ENCODE measurements around the gene NRIP3. TPM values are rescaled to one million over a fixed set of nuclear protein-coding genes. Genes with fewer than 3 reads are reported as not detected.
"Not testable (repeated sequence)": the region's sequence is repeated elsewhere in the genome, so short reads cannot be mapped to it uniquely, and the experiment has no call there.

NRIP3 gene
- total RNA-seq, 4 donors from 2014 or later, result 0.66 to 1.4 (median 1.0) TPM

GRCh38 chr11:8987446-8987845 is 16.4 kb downstream of the NRIP3 start:
- Histone ChIP-seq H3K4me1 (no peaks in the 10 kb centered on the region), H3K27ac (no peak overlapping the region), H3K4me3 (no peak overlapping the region), H3K36me3 (no peaks in the 10 kb centered on the region), H3K9me3 (no peaks in the 10 kb centered on the region), H3K27me3 (no peaks in the 10 kb centered on the region)
- WGBS, 2 donors, result 79 to 95% methylated on average over 2 of the region's 2 CpGs
- no peak for DNase-seq
- TF ChIP-seq CTCF (IDR thresholded peaks at IDR 0.05), result no peak
- no peak for TF ChIP-seq POLR2A (IDR thresholded peaks at IDR 0.05)
- intact Hi-C loops (cut with DNase I), result no loop called here

DNA sequence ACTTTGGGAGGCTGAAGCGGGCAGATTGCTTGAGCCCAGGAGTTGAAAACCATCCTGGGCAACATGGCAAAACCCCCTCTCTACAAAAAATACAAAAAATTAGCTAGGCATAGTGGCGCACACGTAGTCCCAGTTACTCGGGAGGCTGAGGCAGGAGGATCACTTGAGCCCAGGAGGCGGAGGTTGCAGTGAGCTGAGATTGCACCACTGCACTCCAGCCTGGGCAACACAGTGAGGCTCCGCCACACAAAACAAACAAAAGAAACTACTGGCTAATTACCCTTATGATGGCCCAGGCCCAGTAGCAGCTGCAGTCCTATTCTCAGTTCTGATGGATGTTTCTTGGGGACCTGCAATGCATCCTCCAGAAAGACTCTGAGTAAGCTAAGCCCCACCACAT is 17.0 kb downstream of the NRIP3 start:
- intact Hi-C loops (cut with DNase I); H3K4me1 ChIP-seq; H3K27me3 ChIP-seq; H3K4me3 ChIP-seq; H3K36me3 ChIP-seq; DNase-seq; H3K9me3 ChIP-seq; H3K27ac ChIP-seq: not testable (repeated sequence)
- 90 to 93% methylated on average over 6 of the region's 6 CpGs for WGBS, 2 donors

- Histone ChIP-seq H3K27me3 (no peaks in the 10 kb centered on the region), H3K9me3 (no peaks in the 10 kb centered on the region), H3K4me3 (no peak overlapping the region), H3K4me1 (no peaks in the 10 kb centered on the region), H3K36me3 (no peaks in the 10 kb centered on the region), H3K27ac (no peak overlapping the region)
- no peak for DNase-seq
- TF ChIP-seq CTCF (IDR thresholded peaks at IDR 0.05), result no peak
- no peak for TF ChIP-seq POLR2A (IDR thresholded peaks at IDR 0.05)
- intact Hi-C loops (cut with DNase I), result no loop called here
- 89 to 95% methylated on average over 5 of the region's 5 CpGs for WGBS, 2 donors
These were observed 18.3 kb downstream of the NRIP3 start for GRCh38 chr11:8985462-8985861.

GRCh38 chr11:8983552-8983951 is 20.2 kb downstream of the NRIP3 start:
- H3K27ac ChIP-seq, result no peak overlapping the region
- H3K36me3 ChIP-seq, result no peaks in the 10 kb centered on the region
- H3K9me3 ChIP-seq, result no peaks in the 10 kb centered on the region
- no peak for DNase-seq
- H3K4me3 ChIP-seq, result no peak overlapping the region
- H3K4me1 ChIP-seq, result no peaks in the 10 kb centered on the region
- TF ChIP-seq CTCF (IDR thresholded peaks at IDR 0.05) (no peak), POLR2A (IDR thresholded peaks at IDR 0.05) (no peak)
- 51 to 80% methylated on average over 2 of the region's 2 CpGs for WGBS, 2 donors
- no peaks in the 10 kb centered on the region for H3K27me3 ChIP-seq
- intact Hi-C loops (cut with DNase I), result no loop called here

GRCh38 chr11:8980485-8980884 is 23.3 kb downstream of the NRIP3 start:
- no peak for DNase-seq
- no peaks in the 10 kb centered on the region for H3K4me1 ChIP-seq
- H3K27me3 ChIP-seq, result no peaks in the 10 kb centered on the region
- no peak overlapping the region for H3K27ac ChIP-seq
- TF ChIP-seq CTCF (IDR thresholded peaks at IDR 0.05) (no peak), POLR2A (IDR thresholded peaks at IDR 0.05) (no peak)
- WGBS, 2 donors, result 74 to 76% methylated on average over 3 of the region's 3 CpGs
- no peak overlapping the region for H3K4me3 ChIP-seq
- H3K9me3 ChIP-seq, result no peaks in the 10 kb centered on the region
- intact Hi-C loops (cut with DNase I), result no loop called here
- no peaks in the 10 kb centered on the region for H3K36me3 ChIP-seq

DNA sequence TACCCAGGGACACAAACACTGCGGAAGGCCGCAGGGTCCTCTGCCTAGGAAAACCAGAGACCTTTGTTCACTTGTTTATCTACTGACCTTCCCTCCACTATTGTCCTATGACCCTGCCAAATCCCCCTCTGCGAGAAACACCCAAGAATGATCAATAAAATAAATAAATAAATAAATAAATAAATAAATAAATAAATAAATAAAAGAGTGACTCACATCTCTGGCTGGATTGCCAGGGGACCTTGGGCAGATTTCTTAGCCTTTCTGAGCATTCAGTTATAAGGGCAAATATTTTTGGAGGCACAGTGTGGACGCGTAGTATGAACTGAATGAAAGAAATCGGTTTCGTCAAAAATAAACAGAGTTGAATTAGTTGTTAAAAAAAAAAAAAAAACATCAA is 24.4 kb downstream of the NRIP3 start:
- DNase-seq; H3K4me3 ChIP-seq; intact Hi-C loops (cut with DNase I); H3K27ac ChIP-seq; H3K36me3 ChIP-seq; H3K9me3 ChIP-seq; H3K27me3 ChIP-seq; H3K4me1 ChIP-seq: not testable (repeated sequence)
- WGBS, 2 donors, result 92 to 100% methylated on average over 4 of the region's 7 CpGs
